CD4-positive, alpha-beta T cell treated with Interleukin-12 subunit alpha and Interleukin-12 subunit beta, for 1 hour (primary cell): ENCODE measurements around the gene PORCN.
"Not testable (repeated sequence)": the region's sequence is repeated elsewhere in the genome, so short reads cannot be mapped to it uniquely, and the experiment has no call there.

ENCODE experiments used
- DNase-seq: peaks from one replicate; pipeline ENCODE4 v3.0.0-alpha.2; 2020

PORCN gene

DNA sequence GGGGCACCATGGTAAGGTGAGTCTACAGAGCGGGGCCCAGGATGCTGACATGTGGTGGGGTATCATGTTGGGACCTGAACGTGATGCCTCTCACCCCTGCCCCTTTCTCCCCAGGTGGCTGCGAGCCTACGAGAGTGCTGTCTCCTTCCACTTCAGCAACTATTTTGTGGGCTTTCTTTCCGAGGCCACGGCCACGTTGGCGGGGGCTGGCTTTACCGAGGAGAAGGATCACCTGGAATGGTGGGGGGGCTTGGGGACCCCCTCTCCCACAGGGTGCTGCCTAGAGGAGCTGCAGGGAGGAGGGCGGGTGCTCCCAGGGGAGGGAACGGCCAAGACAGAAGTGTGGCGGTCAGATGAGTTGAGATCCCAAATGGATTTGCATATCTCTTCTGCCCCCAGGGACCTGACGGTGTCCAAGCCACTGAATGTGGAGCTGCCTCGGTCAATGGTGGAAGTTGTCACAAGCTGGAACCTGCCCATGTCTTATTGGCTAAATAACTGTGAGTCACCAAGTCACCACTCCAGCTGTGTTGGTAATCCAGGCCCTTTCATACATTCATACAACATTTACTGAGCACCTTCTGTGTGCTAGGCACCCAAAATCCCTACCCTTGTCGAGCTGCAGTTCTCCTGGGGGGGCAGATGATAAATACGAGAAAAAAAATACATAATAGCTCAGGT is 5.5 kb downstream of the PORCN start:
- DNase-seq = no peak

- DNase-seq = no peak
Measured at GRCh38 chrX:48514868-48515460, 6.2 kb downstream of the PORCN start.

DNA sequence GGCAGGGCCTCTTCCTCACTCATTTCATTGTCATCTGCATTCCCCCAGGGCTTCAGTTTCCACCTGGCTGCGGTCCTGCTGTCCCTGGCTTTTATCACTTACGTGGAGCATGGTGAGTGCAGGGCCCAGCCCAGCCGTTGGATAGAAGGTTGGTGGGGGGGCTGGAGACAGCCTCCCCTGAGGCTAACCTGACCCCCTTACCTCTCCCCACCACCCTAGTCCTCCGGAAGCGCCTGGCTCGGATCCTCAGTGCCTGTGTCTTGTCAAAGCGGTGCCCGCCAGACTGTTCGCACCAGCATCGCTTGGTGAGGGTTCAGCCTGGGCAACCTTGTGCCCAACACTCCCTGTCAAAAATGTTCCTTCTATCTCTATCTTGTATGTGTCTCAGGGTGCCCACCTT is 7.0 kb downstream of the PORCN start:
- DNase-seq = no peak

DNA sequence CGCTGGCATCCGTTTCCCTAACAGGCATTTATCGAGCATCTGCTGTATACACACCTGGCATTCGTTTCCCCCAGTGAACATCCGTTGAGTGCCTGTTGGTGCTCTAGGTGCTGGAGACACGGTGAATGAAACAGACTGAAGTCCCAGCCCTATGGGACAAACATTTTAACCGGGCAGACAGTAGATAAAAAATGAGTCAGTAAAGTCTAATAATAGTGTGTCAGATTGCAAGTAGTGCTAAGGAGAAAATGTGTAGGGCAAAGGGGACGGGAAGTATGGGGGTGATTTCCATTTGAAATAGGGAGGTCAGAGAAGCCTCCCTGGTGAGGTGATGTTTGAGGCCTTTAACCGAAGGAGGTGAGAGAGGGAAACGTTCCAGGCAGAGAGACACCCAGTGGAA is 7.5 kb downstream of the PORCN start:
- no peak for DNase-seq

GRCh38 chrX:48516987-48517386 is 8.2 kb downstream of the PORCN start:
- DNase-seq = no peak

- DNase-seq = not testable (repeated sequence)
Measured at GRCh38 chrX:48519481-48519880, 10.7 kb downstream of the PORCN start.

- DNase-seq = peak; percentile 33
Measured at GRCh38 chrX:48520455-48520854, 11.7 kb downstream of the PORCN start.

DNA sequence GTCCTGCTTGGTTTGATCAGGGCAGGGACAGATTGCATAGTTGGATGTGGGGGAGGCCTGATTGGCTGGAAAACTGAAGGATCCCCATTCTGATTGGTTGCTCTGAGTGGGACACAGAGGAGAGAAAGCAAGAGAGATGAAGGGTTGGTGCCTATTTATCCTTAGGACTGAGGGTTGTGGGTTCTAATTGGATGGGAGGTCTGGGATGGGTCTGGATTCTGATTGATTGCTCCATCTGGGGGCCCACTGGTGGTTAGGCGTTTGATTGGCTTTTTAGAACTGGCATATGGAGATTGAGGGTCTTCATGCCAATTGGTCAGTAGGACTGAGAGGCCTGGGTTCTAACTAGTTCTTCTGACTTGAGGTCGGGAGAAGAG is 12.2 kb downstream of the PORCN start:
- no peak for DNase-seq

GRCh38 chrX:48521353-48522243 is 12.8 kb downstream of the PORCN start, which contains the start of gene EBP:
Gene EBP (plus strand): TSS chrX:48521808. CDS start chrX:48523772, 1,964 bp downstream.
- peak; percentile 96 for DNase-seq

DNA sequence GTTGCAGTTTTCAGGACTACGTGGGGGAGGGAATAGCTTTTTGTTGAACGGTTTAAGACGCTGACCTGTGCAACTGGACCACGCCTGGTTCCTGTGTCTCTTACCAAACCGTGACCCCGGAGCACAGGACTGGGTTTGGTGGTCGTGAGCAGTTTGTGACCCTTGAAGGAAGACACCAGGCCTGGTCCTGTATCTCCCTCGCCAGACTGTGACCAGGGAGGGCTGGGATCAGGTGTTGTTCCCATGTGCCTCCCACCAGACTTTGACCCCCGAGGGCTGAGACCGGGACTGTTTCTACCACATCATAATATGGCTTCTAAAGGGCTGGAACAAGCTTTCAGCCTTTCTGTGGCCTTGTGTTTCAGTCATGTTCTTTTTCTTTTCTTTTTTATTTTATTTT is 13.5 kb downstream of the PORCN start:
- DNase-seq = no peak

DNA sequence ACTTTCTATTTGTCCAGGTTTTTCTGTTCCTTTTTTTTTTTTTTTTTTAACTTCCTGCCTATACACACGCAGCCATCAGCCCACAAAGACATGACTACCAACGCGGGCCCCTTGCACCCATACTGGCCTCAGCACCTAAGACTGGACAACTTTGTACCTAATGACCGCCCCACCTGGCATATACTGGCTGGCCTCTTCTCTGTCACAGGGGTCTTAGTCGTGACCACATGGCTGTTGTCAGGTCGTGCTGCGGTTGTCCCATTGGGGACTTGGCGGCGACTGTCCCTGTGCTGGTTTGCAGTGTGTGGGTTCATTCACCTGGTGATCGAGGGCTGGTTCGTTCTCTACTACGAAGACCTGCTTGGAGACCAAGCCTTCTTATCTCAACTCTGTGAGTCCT is 14.9 kb downstream of the PORCN start:
- DNase-seq = no peak

DNA sequence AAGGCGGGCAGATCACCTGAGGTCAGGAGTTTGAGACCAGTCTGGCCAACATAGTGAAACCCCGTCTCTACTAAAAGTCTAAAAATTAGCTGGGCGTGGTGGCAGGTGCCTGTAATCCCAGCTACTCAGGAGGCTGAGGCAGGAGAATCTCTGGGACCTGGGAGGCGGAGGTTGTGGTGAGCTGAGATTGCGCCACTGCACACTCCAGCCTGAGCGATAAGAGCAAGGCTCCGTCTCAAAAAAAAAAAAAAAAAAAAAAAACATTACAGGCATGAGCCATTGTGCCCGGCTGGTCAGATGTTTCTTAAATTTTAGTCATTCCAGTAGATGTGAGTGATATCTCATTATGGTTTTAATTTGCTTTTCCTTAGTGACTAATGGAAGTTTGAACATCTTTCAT is 17.1 kb downstream of the PORCN start:
- DNase-seq = not testable (repeated sequence)

- no peak for DNase-seq
Measured at GRCh38 chrX:48530736-48531135, 21.9 kb downstream of the PORCN start.

GRCh38 chrX:48531358-48531959 is 22.7 kb downstream of the PORCN start:
- DNase-seq = peak; percentile 36

- DNase-seq = no peak
Measured at GRCh38 chrX:48532161-48532560, 23.4 kb downstream of the PORCN start.

DNA sequence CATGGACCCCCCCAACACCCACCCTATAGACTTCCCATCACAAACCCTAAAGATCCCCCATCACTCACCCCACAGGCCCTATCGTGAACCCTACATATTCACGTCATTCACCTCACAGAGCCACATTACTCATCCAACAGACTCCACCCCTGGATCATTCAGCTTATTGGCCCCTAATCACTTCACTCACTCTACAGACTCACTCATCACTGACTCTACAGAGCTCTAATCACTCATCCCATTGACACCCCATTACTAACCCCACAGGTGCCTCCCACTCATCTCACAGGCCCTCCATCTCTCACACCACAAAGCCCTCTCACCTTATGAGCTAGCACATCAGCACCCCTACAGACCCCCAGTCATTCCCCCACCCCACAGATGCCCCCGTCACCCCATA is 24.4 kb downstream of the PORCN start:
- DNase-seq = no peak

- no peak for DNase-seq
Measured at GRCh38 chrX:48538641-48539344, 30.0 kb downstream of the PORCN start.

DNA sequence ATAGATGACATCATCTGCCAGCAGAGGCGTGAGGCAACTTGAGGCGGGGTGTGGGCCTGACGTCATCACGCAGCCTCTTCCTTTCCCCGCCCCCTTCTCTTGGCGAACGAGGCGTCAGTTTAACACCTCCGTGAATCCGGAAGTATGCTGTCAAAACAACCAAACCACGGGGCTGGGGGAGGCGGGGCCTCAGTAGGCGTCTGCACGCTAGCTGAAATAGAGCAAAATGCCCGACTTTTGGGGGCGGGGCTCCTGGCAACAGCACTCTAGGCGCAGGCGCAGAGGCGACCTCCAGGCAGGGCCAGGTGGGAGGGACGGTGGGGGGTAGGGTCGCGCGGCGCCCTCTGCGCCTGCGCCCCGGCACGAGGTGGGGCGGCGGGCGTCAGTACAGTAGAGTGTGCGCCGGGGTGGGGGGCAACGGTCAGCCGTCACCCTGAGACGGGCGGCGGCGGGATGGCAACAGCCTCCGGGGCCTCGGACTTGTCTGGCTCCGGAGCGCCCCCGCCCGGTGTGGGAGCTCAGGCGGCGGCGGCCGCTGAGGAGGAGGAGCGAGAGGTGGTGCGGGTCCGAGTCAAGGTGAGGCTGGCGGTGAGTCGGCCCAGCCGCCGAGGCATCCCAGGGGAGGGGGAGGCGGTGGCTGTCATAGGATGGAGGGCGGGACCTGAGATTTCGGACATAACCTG is 30.7 kb downstream of the PORCN start, which contains the start of gene TBC1D25:
TBC1D25 (plus strand) TSS at position 370 of the 683 bp plus-strand sequence; CDS start at position 454, 84 bp downstream.
- peak; percentile 98 for DNase-seq

DNA sequence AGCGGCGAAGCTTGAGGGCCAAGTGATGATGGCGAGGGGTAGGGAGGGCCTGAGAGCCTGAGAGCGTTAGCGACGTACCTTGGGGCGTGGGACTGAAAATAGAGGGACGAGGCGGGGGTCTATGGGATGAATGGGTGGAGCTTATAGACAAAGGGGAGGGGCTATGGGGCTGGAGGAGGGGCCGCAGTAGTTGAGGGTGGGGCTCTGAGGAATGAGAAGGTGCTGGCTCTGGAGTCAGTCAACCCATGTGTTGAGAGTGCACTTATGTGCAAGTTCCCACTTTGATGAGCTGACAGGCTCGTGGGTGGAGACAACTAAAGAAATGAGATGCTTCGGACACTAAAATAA is 31.2 kb downstream of the PORCN start:
- DNase-seq = peak; percentile 76

- no peak for DNase-seq
Measured at GRCh38 chrX:48540480-48540879, 31.7 kb downstream of the PORCN start.

DNA sequence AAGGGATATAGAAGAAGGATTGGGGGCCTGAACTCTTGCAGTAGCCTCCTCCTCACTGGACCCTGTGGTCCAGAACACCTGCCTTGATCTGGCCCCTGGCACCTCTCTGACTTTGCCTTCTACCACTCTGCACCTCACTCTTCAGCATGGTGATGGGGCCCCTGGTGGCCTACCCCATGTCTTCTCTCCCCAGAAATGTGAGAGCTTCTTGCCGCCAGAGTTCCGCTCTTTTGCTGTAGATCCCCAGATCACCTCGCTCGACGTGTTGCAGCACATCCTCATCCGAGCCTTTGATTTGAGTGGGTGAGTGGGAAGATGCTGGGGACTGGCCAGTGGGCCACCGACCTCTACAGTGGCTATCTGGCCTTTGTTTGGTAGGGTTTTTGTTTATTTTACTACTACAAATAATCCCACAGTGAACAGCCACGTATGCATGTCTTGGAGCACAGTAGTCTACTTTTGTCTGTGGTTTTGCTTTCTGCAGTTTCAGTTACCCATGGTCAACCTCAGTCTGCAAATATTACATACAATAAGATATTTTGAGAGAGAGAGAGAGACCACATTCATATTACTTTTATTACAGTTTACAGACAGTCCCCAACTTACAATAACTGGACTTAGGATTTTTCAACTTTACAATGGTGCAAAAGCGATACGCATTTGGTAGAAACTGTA is 32.5 kb downstream of the PORCN start:
- no peak for DNase-seq

DNA sequence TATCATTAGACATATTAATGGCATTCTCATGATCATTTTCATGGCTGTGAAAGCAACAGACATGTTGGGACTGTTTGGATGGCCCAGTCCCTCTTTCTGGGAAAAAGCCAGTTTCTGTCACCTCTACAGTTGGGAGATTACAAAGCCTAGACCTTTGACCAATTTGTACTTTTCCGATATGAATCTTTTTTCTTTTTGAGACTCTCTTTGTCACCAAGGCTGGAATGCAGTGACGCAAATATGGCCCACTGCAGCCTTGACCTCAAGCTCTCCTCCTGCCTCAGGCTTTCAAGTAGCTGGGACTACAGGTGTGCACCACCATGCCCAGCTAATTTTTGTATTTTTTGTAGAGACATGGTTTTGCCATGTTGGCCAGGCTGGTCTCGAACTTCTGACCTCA is 40.1 kb downstream of the PORCN start:
- DNase-seq = no peak
